B cell (primary cell): ENCODE measurements around the gene CD80. TPM values are rescaled to one million over a fixed set of nuclear protein-coding genes. Genes with fewer than 3 reads are reported as not detected.

Experiments
- ATAC-seq: fragments of 200-7000 bp; cut with Tn5 transposase; one replicate; pipeline ENCODE4 v1.10.0; 2021; ENCODE audit warnings: low read depth, mild to moderate bottlenecking, moderate number of reproducible peaks, moderate library complexity
- CTCF ChIA-PET: fragments of 350-600 bp; sonication (Branson Sonifier 250); formaldehyde crosslinking; loops from one replicate; lab custom pipeline; 2021; ENCODE audit warnings: antibody characterized with exemption, inconsistent platforms; lab: Charles Lee
- POLR2A ChIA-PET: fragments of 350-600 bp; sonication (Branson Sonifier 250); formaldehyde crosslinking; loops from one replicate; lab custom pipeline; 2021; ENCODE audit warnings: antibody characterized with exemption; lab: Charles Lee
- DNase-seq: peaks from one replicate; pipeline ENCODE4 v3.0.0; 2013
- H2AFZ ChIP-seq: 2 replicates; pipeline ENCODE4 v1.6.1; 2012; ENCODE audit warnings: mild to moderate bottlenecking, low read depth, low read length; ENCODE audit not compliant: insufficient read depth, poor library complexity, severe bottlenecking
- H3K27ac ChIP-seq, 2 donors: 1 replicate in 1 of 2; 2 replicates in 1 of 2; pipeline ENCODE4 v1.5.1; 2012 to 2013; ENCODE audit warnings: low read length in 2 of 2, mild to moderate bottlenecking in 2 of 2, moderate library complexity in 1 of 2
- H3K27me3 ChIP-seq, 4 experiments: fragments of 200-600 bp in 1 of 4; sonication (generic) in 1 of 4; replicated peaks in 1 of 4; 1 replicate in 2 of 4; 2 replicates in 2 of 4; pipeline versions ENCODE4 v1.6.1 to v1.7.0; 2013 to 2016; ENCODE audit warnings: low read length in 3 of 4, mild to moderate bottlenecking in 2 of 4, mixed read lengths in 1 of 4, moderate library complexity in 1 of 4; ENCODE audit not compliant: insufficient read depth in 4 of 4, control insufficient read depth in 3 of 4; ENCODE audit errors: control extremely low read depth in 1 of 4
- H3K36me3 ChIP-seq, 2 experiments: replicated peaks in 1 of 2; 1 replicate in 1 of 2; 2 replicates in 1 of 2; pipeline versions ENCODE4 v1.6.1 to v1.7.1; 2013; ENCODE audit warnings: low read length in 1 of 2; ENCODE audit not compliant: insufficient read depth in 2 of 2, control insufficient read depth in 1 of 2; ENCODE audit errors: control extremely low read depth in 1 of 2, extremely low read depth in 1 of 2
- H3K4me1 ChIP-seq, 2 donors: fragments of 200-600 bp in 1 of 2; sonication (generic) in 1 of 2; 1 replicate in 1 of 2; 2 replicates in 1 of 2; pipeline versions ENCODE4 v1.5.1 to v1.6.1; 2013 to 2017; ENCODE audit warnings: low read length in 2 of 2; ENCODE audit not compliant: control insufficient read depth in 2 of 2, insufficient read depth in 2 of 2
- H3K4me2 ChIP-seq: replicated peaks from 2 replicates; pipeline ENCODE3; 2012; ENCODE audit warnings: mild to moderate bottlenecking, low read depth, low read length; ENCODE audit not compliant: poor library complexity, severe bottlenecking
- H3K4me3 ChIP-seq, 5 experiments: fragments of 200-600 bp in 1 of 5; sonication (generic) in 1 of 5; 1 replicate in 3 of 5; 2 replicates in 2 of 5; pipeline versions ENCODE4 v1.5.1 to v1.7.0; 2011 to 2016; ENCODE audit warnings: low read length in 4 of 5, mild to moderate bottlenecking in 4 of 5, low read depth in 2 of 5, control low read depth in 1 of 5, moderate library complexity in 1 of 5; ENCODE audit not compliant: insufficient read depth in 1 of 5; ENCODE audit errors: control extremely low read depth in 1 of 5, extremely low read depth in 1 of 5
- H3K79me2 ChIP-seq: fragments of 200-600 bp; sonication (generic); one replicate; pipeline ENCODE4 v1.6.0; 2016; ENCODE audit warnings: low read length; ENCODE audit not compliant: control insufficient read depth, insufficient read depth
- H3K9ac ChIP-seq: fragments of 200-600 bp; sonication (generic); 2 replicates; pipeline ENCODE4 v1.6.1; 2017; ENCODE audit warnings: mild to moderate bottlenecking, low read length, moderate library complexity
- H3K9me3 ChIP-seq, 3 donors: one replicate each; pipeline versions ENCODE4 v1.6.1 to v1.7.1; 2013; ENCODE audit warnings: low read length in 2 of 3; ENCODE audit not compliant: control insufficient read depth in 2 of 3, insufficient read depth in 1 of 3; ENCODE audit errors: control extremely low read depth in 1 of 3
- H4K20me1 ChIP-seq: 2 replicates; pipeline ENCODE4 v1.6.0; 2012; ENCODE audit warnings: mild to moderate bottlenecking, low read length; ENCODE audit not compliant: insufficient read depth, control insufficient read depth, poor library complexity, severe bottlenecking
- H3K27ac Mint-ChIP-seq: one replicate; pipeline ENCODE4 v1.8.0; 2021; ENCODE audit warnings: mixed read lengths
- H3K27me3 Mint-ChIP-seq: one replicate; pipeline ENCODE4 v1.8.0; 2021; ENCODE audit warnings: mixed read lengths
- H3K4me1 Mint-ChIP-seq: one replicate; pipeline ENCODE4 v1.8.0; 2021; ENCODE audit warnings: mixed read lengths
- H3K4me3 Mint-ChIP-seq: one replicate; pipeline ENCODE4 v1.8.0; 2021; ENCODE audit warnings: mixed read lengths
- H3K9me3 Mint-ChIP-seq: one replicate; pipeline ENCODE4 v1.8.0; 2022; ENCODE audit warnings: mixed read lengths; ENCODE audit not compliant: insufficient read depth
- EZH2 ChIP-seq: IDR thresholded peaks from 2 replicates; pipeline ENCODE4 v1.6.1; 2012; ENCODE audit warnings: borderline replicate concordance, low read depth, mild to moderate bottlenecking, moderate library complexity, low read length; ENCODE audit not compliant: insufficient read depth, poor library complexity, severe bottlenecking
- WGBS: methylation state at CpG from one replicate; pipeline ENCODE4 v1.1.5; 2013; ENCODE audit warnings: missing lambda C conversion rate; ENCODE audit not compliant: insufficient coverage; 5-methylcytosine and 5-hydroxymethylcytosine counted together
- intact Hi-C: fragments of 100-400 bp; cut with micrococcal nuclease; formaldehyde crosslinking; loops from one replicate; pipeline ENCODE4 v1.10.0; 2022
- polyA plus RNA-seq: library from polyadenylated mRNA; depleted of rRNA; stranded (reverse); fragments of >200 nt; gene quantifications from 2 replicates; pipeline ENCODE4 v1.2.3, GENCODE V29; 2012
- total RNA-seq, 2 donors: library from RNA; stranded (reverse); fragments of 120-200 nt in 1 of 2; gene quantifications; 1 replicate in 1 of 2; 2 replicates in 1 of 2; pipeline versions ENCODE4 v1.2.3 to v1.2.4, GENCODE V29; 2013 to 2022
- TF ChIP-seq, protein P1 (sequence below): fragments of 200-600 bp; IDR thresholded peaks from one replicate; pipeline ENCODE4 v1.8.0; 2022; ENCODE audit warnings: antibody characterized with exemption, mild to moderate bottlenecking

CD80 gene
- total and polyA plus RNA-seq, 2 donors (not counting 1 experiment from before 2014, with no cell fraction given) = 15.0 to 26.5 TPM

- DNase-seq (peak; percentile 79), ATAC-seq (peak; percentile 76)
- Histone ChIP-seq H3K9ac (peak overlapping the region; percentile 97), H4K20me1 (no peaks in the 10 kb centered on the region), H3K4me3 (peak overlapping the region; percentile 64 to 94 (median 78)), H3K27ac (peak overlapping the region; percentile 94 to 98), H3K4me1 (peaks cover 12 to 19% of the 10 kb centered on the region in 2 donors), H3K79me2 (no peaks in the 10 kb centered on the region), H2AFZ (peak overlapping the region; percentile 95), H3K36me3 (peaks cover 0 to 2% of the 10 kb centered on the region in 2 experiments), H3K4me2 (peak overlapping the region; percentile 92), H3K9me3 (no peaks in the 10 kb centered on the region), H3K27me3 (no peaks in the 10 kb centered on the region)
- 35% methylated on average over 5 of the region's 16 CpGs for WGBS
- peak overlapping the region; percentile 100 for H3K27ac Mint-ChIP-seq
- no peak for TF ChIP-seq EZH2
- TF ChIP-seq, protein P1, sequence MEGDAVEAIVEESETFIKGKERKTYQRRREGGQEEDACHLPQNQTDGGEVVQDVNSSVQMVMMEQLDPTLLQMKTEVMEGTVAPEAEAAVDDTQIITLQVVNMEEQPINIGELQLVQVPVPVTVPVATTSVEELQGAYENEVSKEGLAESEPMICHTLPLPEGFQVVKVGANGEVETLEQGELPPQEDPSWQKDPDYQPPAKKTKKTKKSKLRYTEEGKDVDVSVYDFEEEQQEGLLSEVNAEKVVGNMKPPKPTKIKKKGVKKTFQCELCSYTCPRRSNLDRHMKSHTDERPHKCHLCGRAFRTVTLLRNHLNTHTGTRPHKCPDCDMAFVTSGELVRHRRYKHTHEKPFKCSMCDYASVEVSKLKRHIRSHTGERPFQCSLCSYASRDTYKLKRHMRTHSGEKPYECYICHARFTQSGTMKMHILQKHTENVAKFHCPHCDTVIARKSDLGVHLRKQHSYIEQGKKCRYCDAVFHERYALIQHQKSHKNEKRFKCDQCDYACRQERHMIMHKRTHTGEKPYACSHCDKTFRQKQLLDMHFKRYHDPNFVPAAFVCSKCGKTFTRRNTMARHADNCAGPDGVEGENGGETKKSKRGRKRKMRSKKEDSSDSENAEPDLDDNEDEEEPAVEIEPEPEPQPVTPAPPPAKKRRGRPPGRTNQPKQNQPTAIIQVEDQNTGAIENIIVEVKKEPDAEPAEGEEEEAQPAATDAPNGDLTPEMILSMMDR = no peak
- ChIA-PET CTCF (interaction anchor here (0.7 to 1.6 kb wide), 5 partner anchors 9 to 92 kb away, joined by 3 to 7 read pairs (median 3); no protein-coding TSS in a partner anchor), POLR2A (interaction anchor here (0.7 to 1.5 kb wide), 7 partner anchors 8 to 97 kb away, joined by 3 to 5 read pairs (median 4); partner anchors contain the start of genes CD80 and COX17)
- H3K27me3 Mint-ChIP-seq = no peaks in the 10 kb centered on the region
- H3K4me3 Mint-ChIP-seq = peak overlapping the region; percentile 99
- H3K9me3 Mint-ChIP-seq = no peaks in the 10 kb centered on the region
- intact Hi-C loops = loop anchor here (1.0 to 5.0 kb wide), 3 partner anchors 82 to 118 kb away; partner anchors contain the start of genes COX17, TIMMDC1 and TMEM39A
- peaks cover 31% of the 10 kb centered on the region for H3K4me1 Mint-ChIP-seq
These were observed 20.8 kb upstream of the CD80 start for GRCh38 chr3:119580067-119580760.
